Gastroesophageal sphincter (tissue), 4 donors: ENCODE results near the gene TMC6. TPM values are rescaled to one million over a fixed set of nuclear protein-coding genes. Genes with fewer than 3 reads are reported as not detected.
A peak's percentile ranks its signal among the peaks of the same experiment; 100 is the strongest.

Experiments
- ATAC-seq: fragments of 150-250 bp; one replicate; pipeline ENCODE4 v1.9.1; 2016; ENCODE audit warnings: mild to moderate bottlenecking, moderate library complexity
- H3K27ac ChIP-seq, 4 donors: fragments of 200-600 bp; sonication (generic) in 3 of 4; 1 replicate in 3 of 4; 2 replicates in 1 of 4; pipeline ENCODE4 v1.5.1; 2016 to 2019
- H3K27me3 ChIP-seq: fragments of 200-600 bp; sonication (generic); one replicate; pipeline ENCODE4 v1.5.1; 2019
- H3K36me3 ChIP-seq, 2 donors: fragments of 200-600 bp; sonication (generic); one replicate each; pipeline ENCODE4 v1.5.1; 2019; ENCODE audit warnings: control low read depth in 1 of 2
- H3K4me1 ChIP-seq, 3 donors: fragments of 200-600 bp; sonication (generic); 1 replicate in 2 of 3; 2 replicates in 1 of 3; pipeline ENCODE4 v1.5.1; 2016 to 2019; ENCODE audit warnings: control low read depth in 2 of 3
- H3K4me3 ChIP-seq, 2 donors: fragments of 200-600 bp; sonication (generic); one replicate each; pipeline ENCODE4 v1.5.1; 2019; ENCODE audit warnings: mild to moderate bottlenecking in 1 of 2, moderate library complexity in 1 of 2
- H3K9me3 ChIP-seq, 3 donors: fragments of 200-600 bp; sonication (generic); one replicate each; pipeline ENCODE4 v1.5.1; 2017 to 2019; ENCODE audit warnings: control low read depth in 2 of 3
- EP300 ChIP-seq: sonication (generic); formaldehyde crosslinking; IDR thresholded peaks from one replicate; pipeline ENCODE4 v1.6.1; 2017; ENCODE audit warnings: antibody characterized with exemption, mild to moderate bottlenecking
- POLR2A ChIP-seq, 2 donors: fragments of 450-650 bp; IDR thresholded peaks; one replicate each; pipeline ENCODE4 v1.6.1; 2017; ENCODE audit warnings: antibody characterized with exemption in 2 of 2, mild to moderate bottlenecking in 2 of 2, moderate library complexity in 1 of 2
- POLR2AphosphoS5 ChIP-seq: sonication (generic); formaldehyde crosslinking; IDR thresholded peaks from one replicate; pipeline ENCODE4 v1.6.1; 2017; ENCODE audit warnings: antibody characterized with exemption
- WGBS, 2 donors: methylation state at CpG; one replicate each; pipeline ENCODE4 v1.1.5; 2018; ENCODE audit warnings: low coverage in 1 of 2; 5-methylcytosine and 5-hydroxymethylcytosine counted together
- total RNA-seq, 4 donors: library from RNA; depleted of rRNA; stranded (reverse); fragments of >200 nt; gene quantifications; one replicate each; pipeline ENCODE4 v1.1.0, GENCODE V29; 2016
- TF ChIP-seq, protein P1 (sequence below), 4 experiments: fragments of 200-600 bp in 2 of 4; fragments of 450-650 bp in 2 of 4; sonication (generic) in 1 of 4; IDR thresholded peaks; one replicate each; pipeline ENCODE4 v1.5.1; 2017 to 2019; ENCODE audit warnings: antibody characterized with exemption in 4 of 4, mild to moderate bottlenecking in 2 of 4, moderate library complexity in 2 of 4

TMC6 gene
- total RNA-seq, 4 donors from 2014 or later: 12.4 to 19.0 (median 15.5) TPM

DNA sequence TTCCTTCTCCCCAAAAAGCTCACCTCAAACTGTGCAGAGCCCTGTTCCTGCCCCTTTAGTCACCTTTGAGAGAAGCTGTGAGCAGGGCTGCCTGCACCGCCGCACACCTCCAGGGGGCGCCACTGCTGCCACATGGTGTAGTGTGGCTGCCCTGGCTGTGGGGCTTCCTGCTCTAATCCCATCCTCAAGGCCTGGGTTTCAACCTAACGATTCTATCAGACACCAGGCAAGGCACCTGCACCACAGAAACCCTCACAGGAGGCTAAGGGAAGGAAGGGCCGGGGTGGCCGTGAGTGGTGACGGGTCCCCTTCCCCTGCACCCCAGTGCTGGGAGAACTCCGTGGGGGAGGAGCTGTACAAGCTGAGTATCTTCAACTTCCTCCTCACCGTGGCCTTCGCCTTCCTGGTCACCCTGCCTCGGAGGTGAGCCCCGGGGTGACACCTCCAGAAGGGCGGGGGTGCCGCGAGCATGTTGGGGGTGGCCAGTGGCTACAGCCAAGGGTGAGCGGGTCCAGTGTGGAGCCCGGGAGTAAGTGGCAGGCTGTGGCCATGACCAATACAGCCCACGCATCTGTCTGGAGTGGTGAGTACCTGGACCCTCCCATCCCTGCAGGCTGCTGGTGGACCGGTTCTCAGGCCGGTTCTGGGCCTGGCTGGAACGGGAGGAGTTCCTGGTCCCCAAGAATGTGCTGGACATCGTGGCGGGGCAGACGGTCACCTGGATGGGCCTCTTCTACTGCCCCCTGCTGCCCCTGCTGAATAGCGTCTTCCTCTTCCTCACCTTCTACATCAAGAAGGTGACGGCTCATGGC, 9.0 kb upstream of the TMC6 start:
- H3K4me3 ChIP-seq: no peak overlapping the region
- H3K27ac ChIP-seq: no peak overlapping the region
- no peak for TF ChIP-seq POLR2A (IDR thresholded peaks at IDR 0.05)
- TF ChIP-seq, protein P1, sequence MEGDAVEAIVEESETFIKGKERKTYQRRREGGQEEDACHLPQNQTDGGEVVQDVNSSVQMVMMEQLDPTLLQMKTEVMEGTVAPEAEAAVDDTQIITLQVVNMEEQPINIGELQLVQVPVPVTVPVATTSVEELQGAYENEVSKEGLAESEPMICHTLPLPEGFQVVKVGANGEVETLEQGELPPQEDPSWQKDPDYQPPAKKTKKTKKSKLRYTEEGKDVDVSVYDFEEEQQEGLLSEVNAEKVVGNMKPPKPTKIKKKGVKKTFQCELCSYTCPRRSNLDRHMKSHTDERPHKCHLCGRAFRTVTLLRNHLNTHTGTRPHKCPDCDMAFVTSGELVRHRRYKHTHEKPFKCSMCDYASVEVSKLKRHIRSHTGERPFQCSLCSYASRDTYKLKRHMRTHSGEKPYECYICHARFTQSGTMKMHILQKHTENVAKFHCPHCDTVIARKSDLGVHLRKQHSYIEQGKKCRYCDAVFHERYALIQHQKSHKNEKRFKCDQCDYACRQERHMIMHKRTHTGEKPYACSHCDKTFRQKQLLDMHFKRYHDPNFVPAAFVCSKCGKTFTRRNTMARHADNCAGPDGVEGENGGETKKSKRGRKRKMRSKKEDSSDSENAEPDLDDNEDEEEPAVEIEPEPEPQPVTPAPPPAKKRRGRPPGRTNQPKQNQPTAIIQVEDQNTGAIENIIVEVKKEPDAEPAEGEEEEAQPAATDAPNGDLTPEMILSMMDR (IDR thresholded peaks at IDR 0.05): no peak
- no peak for TF ChIP-seq EP300
- TF ChIP-seq POLR2AphosphoS5: no peak
- H3K4me1 ChIP-seq: peaks cover 0 to 26% (median 0%) of the 10 kb centered on the region in 3 donors
- H3K27me3 ChIP-seq: peaks cover 11% of the 10 kb centered on the region
- no peaks in the 10 kb centered on the region for H3K9me3 ChIP-seq
- WGBS, 2 donors: 46 to 80% methylated on average over 2 to 8 of the region's 26 CpGs
- no peak for ATAC-seq
- no peaks in the 10 kb centered on the region for H3K36me3 ChIP-seq

DNA sequence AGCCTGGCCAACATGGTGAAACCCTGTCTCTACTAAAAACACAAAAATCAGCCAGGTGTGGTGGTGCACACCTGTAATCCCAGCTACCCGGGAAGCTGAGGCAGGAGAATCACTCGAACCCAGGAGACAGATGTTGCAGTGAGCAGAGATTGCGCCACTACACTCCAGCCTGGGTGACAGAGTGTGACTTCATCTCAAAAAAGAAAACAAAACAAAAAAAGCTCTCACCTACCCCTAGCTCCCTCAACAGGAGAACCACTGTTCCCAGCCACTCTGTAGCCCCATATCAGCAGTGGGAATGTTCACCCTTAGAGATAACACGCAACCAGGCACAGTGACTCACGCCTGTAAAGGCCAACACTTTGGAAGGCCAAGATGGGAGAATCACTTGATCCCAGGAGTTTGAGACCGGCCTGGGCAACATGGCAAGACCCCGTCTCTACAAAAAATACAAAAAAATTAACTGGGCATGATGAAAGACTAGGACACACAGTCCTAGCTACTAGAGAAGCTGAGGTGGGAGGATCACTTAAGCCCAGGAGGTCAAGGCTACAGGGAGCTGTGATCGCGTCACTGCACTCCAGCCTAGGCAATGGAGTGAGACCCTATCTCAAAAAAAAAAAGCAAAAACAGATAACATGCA, 7.4 kb upstream of the TMC6 start:
- WGBS, 2 donors: 91 to 92% methylated on average over 6 to 7 of the region's 9 CpGs
- H3K27me3 ChIP-seq: peaks cover 27% of the 10 kb centered on the region
- no peak overlapping the region for H3K27ac ChIP-seq
- no peaks in the 10 kb centered on the region for H3K9me3 ChIP-seq
- H3K4me3 ChIP-seq: no peak overlapping the region
- TF ChIP-seq POLR2AphosphoS5: no peak
- no peak for TF ChIP-seq POLR2A (IDR thresholded peaks at IDR 0.05)
- TF ChIP-seq EP300: no peak
- TF ChIP-seq, protein P1 (IDR thresholded peaks at IDR 0.05): no peak
- H3K4me1 ChIP-seq: peaks cover 0 to 26% (median 13%) of the 10 kb centered on the region in 3 donors
- no peaks in the 10 kb centered on the region for H3K36me3 ChIP-seq
- ATAC-seq: no peak

DNA sequence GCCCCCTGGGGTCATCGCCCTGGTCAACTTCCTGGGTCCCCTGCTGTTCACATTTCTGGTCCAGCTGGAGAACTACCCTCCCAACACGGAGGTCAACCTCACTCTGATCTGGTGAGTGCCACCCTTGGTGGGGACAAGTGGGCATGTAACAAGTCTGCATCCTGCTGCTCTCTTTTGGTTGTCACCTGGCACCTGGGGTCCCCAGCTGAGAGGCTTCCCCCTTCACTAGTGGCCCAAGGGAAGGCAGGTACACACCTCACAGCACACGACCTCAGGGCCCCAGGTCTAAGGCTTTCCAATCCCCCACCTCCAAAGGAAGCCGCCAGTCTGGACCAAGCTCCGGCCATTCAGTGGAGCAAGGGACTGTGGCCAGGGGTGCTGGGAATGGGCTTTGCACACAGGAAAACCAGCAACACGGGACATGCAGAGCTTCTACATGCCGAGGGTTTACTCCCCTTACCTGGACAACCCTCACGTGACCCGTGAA, 6.4 kb upstream of the TMC6 start:
- H3K4me1 ChIP-seq: peaks cover 0 to 27% (median 13%) of the 10 kb centered on the region in 3 donors
- H3K4me3 ChIP-seq: no peak overlapping the region
- no peak overlapping the region for H3K27ac ChIP-seq
- WGBS, 2 donors: 83% methylated on average over 4 of the region's 9 CpGs; no CpG with 5 or more reads in 1 of the 2 donors
- no peaks in the 10 kb centered on the region for H3K36me3 ChIP-seq
- no peak for ATAC-seq
- no peak for TF ChIP-seq POLR2A (IDR thresholded peaks at IDR 0.05)
- TF ChIP-seq, protein P1 (IDR thresholded peaks at IDR 0.05): no peak
- TF ChIP-seq EP300: no peak
- TF ChIP-seq POLR2AphosphoS5: no peak
- H3K27me3 ChIP-seq: peaks cover 37% of the 10 kb centered on the region
- H3K9me3 ChIP-seq: no peaks in the 10 kb centered on the region

DNA sequence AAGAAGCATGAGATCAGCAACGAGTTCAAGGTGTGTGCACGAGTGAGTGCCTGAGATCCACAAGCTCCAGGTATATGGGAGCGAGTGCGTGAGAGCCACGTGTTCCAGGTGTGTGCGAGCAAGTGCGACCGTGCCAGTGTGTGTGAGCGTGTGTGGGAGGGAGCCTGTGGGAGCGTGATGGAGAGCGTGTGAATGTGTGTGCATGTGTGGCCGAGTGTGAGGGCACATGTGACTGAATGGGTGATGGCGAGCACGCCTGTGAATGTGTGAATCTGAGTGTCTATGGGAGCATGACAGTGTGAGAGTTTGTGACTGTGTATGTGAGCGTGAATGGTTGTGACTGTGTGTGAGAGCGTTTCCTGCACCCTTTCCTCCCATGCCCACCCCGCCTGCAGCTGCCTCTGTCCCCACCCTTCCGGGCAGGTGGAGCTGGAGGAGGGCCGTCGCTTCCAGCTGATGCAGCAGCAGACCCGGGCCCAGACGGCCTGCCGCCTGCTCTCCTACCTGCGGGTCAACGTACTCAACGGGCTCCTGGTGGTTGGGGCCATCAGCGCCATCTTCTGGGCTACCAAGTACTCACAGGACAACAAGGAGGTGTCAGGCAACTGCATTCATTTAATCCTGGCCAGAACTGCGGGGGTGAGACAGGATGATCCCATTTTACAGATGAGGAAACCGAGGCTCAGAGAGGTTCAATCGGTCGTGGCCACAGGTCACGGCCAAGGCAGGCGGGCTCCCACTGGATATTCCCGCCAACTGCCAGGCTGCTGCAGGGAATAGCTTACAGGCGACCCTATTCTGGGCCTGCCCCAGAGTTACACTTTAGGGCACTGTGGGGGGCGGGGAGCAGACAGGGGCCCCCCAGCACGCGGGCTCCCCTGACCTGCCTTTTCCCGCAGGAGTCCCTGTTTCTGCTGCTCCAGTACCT, 5.7 kb upstream of the TMC6 start:
- no peak for ATAC-seq

More for the DNA sequence above, 5.7 kb upstream of the TMC6 start:
- H3K36me3 ChIP-seq: no peaks in the 10 kb centered on the region
- H3K27ac ChIP-seq: no peak overlapping the region
- TF ChIP-seq, protein P1 (IDR thresholded peaks at IDR 0.05): peak in 2 of 4 experiments; percentile 10 to 44
- no peak for TF ChIP-seq EP300
- no peak overlapping the region for H3K4me3 ChIP-seq
- peaks cover 0 to 34% (median 13%) of the 10 kb centered on the region in 3 donors for H3K4me1 ChIP-seq
- no peaks in the 10 kb centered on the region for H3K9me3 ChIP-seq
- 77 to 81% methylated on average over 11 to 18 of the region's 39 CpGs for WGBS, 2 donors
- peaks cover 45% of the 10 kb centered on the region for H3K27me3 ChIP-seq
